DND-41 (cell line): ENCODE results near the gene MBNL3.

Experiments used
- ATAC-seq: fragments of 200-7000 bp; cut with Tn5 transposase; 3 replicates; pipeline ENCODE4 v1.9.1; 2021; ENCODE audit warnings: low read depth; ENCODE audit not compliant: insufficient read depth
- DNase-seq: peaks from one replicate; pipeline ENCODE4 v3.0.0-alpha.2; 2020
- H2AFZ ChIP-seq: 2 replicates; pipeline ENCODE4 v1.6.0; 2012; ENCODE audit warnings: low read depth, low read length
- H3K27ac ChIP-seq: 2 replicates; pipeline ENCODE4 v1.5.1; 2012; ENCODE audit warnings: low read length, inconsistent platforms
- H3K27me3 ChIP-seq: fragments of 200-600 bp; sonication (generic); 2 replicates; pipeline ENCODE4 v1.6.0; 2012; ENCODE audit warnings: low read length, mild to moderate bottlenecking, inconsistent platforms; ENCODE audit not compliant: insufficient read depth, poor library complexity
- H3K36me3 ChIP-seq: 2 replicates; pipeline ENCODE4 v1.5.1; 2012; ENCODE audit warnings: low read length, inconsistent platforms; ENCODE audit not compliant: insufficient read depth
- H3K4me1 ChIP-seq: 2 replicates; pipeline ENCODE4 v1.5.1; 2012; ENCODE audit warnings: mild to moderate bottlenecking, low read length; ENCODE audit not compliant: insufficient read depth
- H3K4me2 ChIP-seq: 2 replicates; pipeline ENCODE4 v1.6.0; 2012; ENCODE audit warnings: mild to moderate bottlenecking, moderate library complexity, low read length, inconsistent platforms; ENCODE audit not compliant: insufficient read depth
- H3K4me3 ChIP-seq, 2 experiments: fragments of 200-600 bp in 1 of 2; shearing (Covaris generic) in 1 of 2; 2 replicates each; pipeline ENCODE4 v1.5.1; 2012 to 2016; ENCODE audit warnings: inconsistent platforms in 2 of 2, low read length in 2 of 2, mild to moderate bottlenecking in 2 of 2, low read depth in 1 of 2, moderate library complexity in 1 of 2
- H3K79me2 ChIP-seq: 2 replicates; pipeline ENCODE4 v1.6.0; 2012; ENCODE audit warnings: low read length, inconsistent platforms; ENCODE audit not compliant: insufficient read depth
- H3K9ac ChIP-seq: 2 replicates; pipeline ENCODE4 v1.6.0; 2012; ENCODE audit warnings: low read depth, mild to moderate bottlenecking, inconsistent platforms, low read length, moderate library complexity
- H3K9me3 ChIP-seq: 2 replicates; pipeline ENCODE4 v1.5.1; 2012; ENCODE audit warnings: low read length, moderate library complexity, mild to moderate bottlenecking, inconsistent platforms; ENCODE audit not compliant: insufficient read depth, severe bottlenecking
- H4K20me1 ChIP-seq: 2 replicates; pipeline ENCODE4 v1.6.0; 2012; ENCODE audit warnings: low read length; ENCODE audit not compliant: insufficient read depth
- CTCF ChIP-seq: IDR thresholded peaks from 2 replicates; pipeline ENCODE4 v1.5.1; 2012; ENCODE audit warnings: borderline replicate concordance, low read length, moderate library complexity, mild to moderate bottlenecking; ENCODE audit not compliant: poor library complexity, severe bottlenecking; ENCODE audit errors: extremely low read depth
- EZH2 ChIP-seq: IDR thresholded peaks from 3 replicates; pipeline ENCODE4 v1.6.1; 2012; ENCODE audit warnings: borderline replicate concordance, low read depth, mild to moderate bottlenecking, moderate library complexity, low read length, inconsistent platforms; ENCODE audit not compliant: severe bottlenecking

Gene MBNL3

GRCh38 chrX:132373610-132374009 is 115.2 kb downstream of the MBNL3 start:
- ATAC-seq: no peak
- H3K27ac ChIP-seq: no peak overlapping the region
- H3K4me3 ChIP-seq: no peak overlapping the region
- H2AFZ ChIP-seq: no peak overlapping the region
- TF ChIP-seq EZH2 (no peak), CTCF (no peak)
- no peak overlapping the region for H3K9ac ChIP-seq
- H3K36me3 ChIP-seq: no peaks in the 10 kb centered on the region
- H4K20me1 ChIP-seq: no peaks in the 10 kb centered on the region
- H3K79me2 ChIP-seq: no peaks in the 10 kb centered on the region
- no peaks in the 10 kb centered on the region for H3K27me3 ChIP-seq
- no peak overlapping the region for H3K4me2 ChIP-seq
- H3K4me1 ChIP-seq: no peaks in the 10 kb centered on the region
- H3K9me3 ChIP-seq: no peaks in the 10 kb centered on the region
- DNase-seq: no peak

GRCh38 chrX:132369617-132370326 is 119.1 kb downstream of the MBNL3 start:
- Histone ChIP-seq H3K36me3 (no peaks in the 10 kb centered on the region), H3K4me3 (no peak overlapping the region), H3K27ac (no peak overlapping the region), H3K27me3 (no peaks in the 10 kb centered on the region), H3K4me1 (no peaks in the 10 kb centered on the region), H3K79me2 (no peaks in the 10 kb centered on the region), H2AFZ (no peak overlapping the region), H4K20me1 (no peaks in the 10 kb centered on the region), H3K9me3 (no peaks in the 10 kb centered on the region), H3K4me2 (no peak overlapping the region), H3K9ac (no peak overlapping the region)
- TF ChIP-seq EZH2: no peak
- no peak for TF ChIP-seq CTCF
- DNase-seq (no peak), ATAC-seq (no peak)

GRCh38 chrX:132367984-132368383 is 120.9 kb downstream of the MBNL3 start:
- H3K4me1 ChIP-seq: no peaks in the 10 kb centered on the region
- no peaks in the 10 kb centered on the region for H3K27me3 ChIP-seq

More at GRCh38 chrX:132367984-132368383, 120.9 kb downstream of the MBNL3 start:
- Histone ChIP-seq H3K79me2 (no peaks in the 10 kb centered on the region), H3K4me3 (no peak overlapping the region), H2AFZ (no peak overlapping the region), H4K20me1 (no peaks in the 10 kb centered on the region), H3K9me3 (no peaks in the 10 kb centered on the region), H3K27ac (no peak overlapping the region), H3K4me2 (no peak overlapping the region), H3K36me3 (no peaks in the 10 kb centered on the region), H3K9ac (no peak overlapping the region)
- ATAC-seq (no peak), DNase-seq (no peak)
- no peak for TF ChIP-seq CTCF
- TF ChIP-seq EZH2: no peak
